Transverse colon (tissue), 4 donors: ENCODE measurements around the gene SPTBN4.

Experiments used
- CTCF ChIP-seq, 5 experiments: fragments of 200-600 bp in 3 of 5; fragments of 450-650 bp in 2 of 5; sonication (generic) in 3 of 5; IDR thresholded peaks; 1 replicate in 2 of 5; 2 replicates in 3 of 5; pipeline ENCODE4 v1.5.1; 2016 to 2017; ENCODE audit warnings: antibody characterized with exemption in 5 of 5, inconsistent platforms in 3 of 5, mild to moderate bottlenecking in 2 of 5, moderate library complexity in 1 of 5
- POLR2A ChIP-seq: fragments of 450-650 bp; IDR thresholded peaks from one replicate; pipeline ENCODE4 v1.6.1; 2016; ENCODE audit warnings: antibody characterized with exemption, mild to moderate bottlenecking, moderate library complexity
- POLR2AphosphoS5 ChIP-seq, 3 donors: sonication (generic); formaldehyde crosslinking; IDR thresholded peaks; one replicate each; pipeline ENCODE4 v1.6.1; 2016; ENCODE audit warnings: antibody characterized with exemption in 3 of 3

GRCh38 chr19:40472516-40472915, 5.7 kb downstream of the SPTBN4 start:
- no peak for TF ChIP-seq CTCF (IDR thresholded peaks at IDR 0.05)
- TF ChIP-seq POLR2A, result no peak
- no peak for TF ChIP-seq POLR2AphosphoS5 (IDR thresholded peaks at IDR 0.05)
